GM18507 (cell line): Measurements from ENCODE around the gene VPS8.

Experiments used
- DNase-seq: peaks from one replicate; pipeline ENCODE4 v3.0.0; 2011; ENCODE audit warnings: low read depth; ENCODE audit not compliant: insufficient read length; ENCODE audit errors: extremely low spot score
- FAIRE-seq: peaks from 2 replicates; lab custom pipeline; 2011; peaks lifted over from hg19 to GRCh38; lab: Jason Lieb, UNC

Gene VPS8, protein sequence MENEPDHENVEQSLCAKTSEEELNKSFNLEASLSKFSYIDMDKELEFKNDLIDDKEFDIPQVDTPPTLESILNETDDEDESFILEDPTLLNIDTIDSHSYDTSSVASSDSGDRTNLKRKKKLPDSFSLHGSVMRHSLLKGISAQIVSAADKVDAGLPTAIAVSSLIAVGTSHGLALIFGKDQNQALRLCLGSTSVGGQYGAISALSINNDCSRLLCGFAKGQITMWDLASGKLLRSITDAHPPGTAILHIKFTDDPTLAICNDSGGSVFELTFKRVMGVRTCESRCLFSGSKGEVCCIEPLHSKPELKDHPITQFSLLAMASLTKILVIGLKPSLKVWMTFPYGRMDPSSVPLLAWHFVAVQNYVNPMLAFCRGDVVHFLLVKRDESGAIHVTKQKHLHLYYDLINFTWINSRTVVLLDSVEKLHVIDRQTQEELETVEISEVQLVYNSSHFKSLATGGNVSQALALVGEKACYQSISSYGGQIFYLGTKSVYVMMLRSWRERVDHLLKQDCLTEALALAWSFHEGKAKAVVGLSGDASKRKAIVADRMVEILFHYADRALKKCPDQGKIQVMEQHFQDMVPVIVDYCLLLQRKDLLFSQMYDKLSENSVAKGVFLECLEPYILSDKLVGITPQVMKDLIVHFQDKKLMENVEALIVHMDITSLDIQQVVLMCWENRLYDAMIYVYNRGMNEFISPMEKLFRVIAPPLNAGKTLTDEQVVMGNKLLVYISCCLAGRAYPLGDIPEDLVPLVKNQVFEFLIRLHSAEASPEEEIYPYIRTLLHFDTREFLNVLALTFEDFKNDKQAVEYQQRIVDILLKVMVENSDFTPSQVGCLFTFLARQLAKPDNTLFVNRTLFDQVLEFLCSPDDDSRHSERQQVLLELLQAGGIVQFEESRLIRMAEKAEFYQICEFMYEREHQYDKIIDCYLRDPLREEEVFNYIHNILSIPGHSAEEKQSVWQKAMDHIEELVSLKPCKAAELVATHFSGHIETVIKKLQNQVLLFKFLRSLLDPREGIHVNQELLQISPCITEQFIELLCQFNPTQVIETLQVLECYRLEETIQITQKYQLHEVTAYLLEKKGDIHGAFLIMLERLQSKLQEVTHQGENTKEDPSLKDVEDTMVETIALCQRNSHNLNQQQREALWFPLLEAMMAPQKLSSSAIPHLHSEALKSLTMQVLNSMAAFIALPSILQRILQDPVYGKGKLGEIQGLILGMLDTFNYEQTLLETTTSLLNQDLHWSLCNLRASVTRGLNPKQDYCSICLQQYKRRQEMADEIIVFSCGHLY (N-terminal part only)

DNA sequence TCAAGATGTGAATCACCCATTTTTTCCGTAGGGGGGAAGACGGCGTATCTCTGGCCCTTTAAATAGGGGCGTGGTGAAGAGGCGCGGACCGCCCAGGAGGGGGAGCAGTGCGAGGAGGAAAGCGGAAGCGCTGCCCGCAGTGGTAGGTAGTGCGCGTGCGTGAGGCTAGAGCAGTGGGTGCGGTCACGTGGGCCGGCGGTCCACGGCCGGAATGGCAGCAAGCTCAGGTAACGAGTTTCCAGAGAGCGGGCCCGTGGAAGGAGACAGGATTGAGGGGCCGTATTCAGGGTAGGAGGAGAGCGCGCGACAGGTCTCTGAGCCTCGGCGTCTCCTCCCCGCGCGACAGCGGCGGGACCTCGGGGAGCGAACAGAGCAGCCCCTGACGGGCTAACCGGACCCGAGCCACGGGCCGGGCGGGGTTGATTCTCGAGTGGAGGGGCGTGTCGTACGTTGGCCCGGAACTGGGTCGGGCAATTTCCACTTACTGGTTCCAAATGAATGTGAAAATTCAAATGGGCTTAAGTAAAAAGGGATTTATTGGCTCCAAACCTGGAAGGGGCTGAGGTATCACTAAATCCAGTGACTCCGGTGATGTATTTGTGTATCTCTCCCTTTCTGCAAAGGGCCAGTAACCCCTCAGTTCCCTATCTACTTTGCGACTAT is at the start of gene VPS8:
Gene VPS8 (plus strand): TSS at position 168 of the 663 bp plus-strand sequence. CDS start 12,467 bp downstream, outside the sequence.
- FAIRE-seq (peak; percentile 96), DNase-seq (peak; percentile 92)

DNA sequence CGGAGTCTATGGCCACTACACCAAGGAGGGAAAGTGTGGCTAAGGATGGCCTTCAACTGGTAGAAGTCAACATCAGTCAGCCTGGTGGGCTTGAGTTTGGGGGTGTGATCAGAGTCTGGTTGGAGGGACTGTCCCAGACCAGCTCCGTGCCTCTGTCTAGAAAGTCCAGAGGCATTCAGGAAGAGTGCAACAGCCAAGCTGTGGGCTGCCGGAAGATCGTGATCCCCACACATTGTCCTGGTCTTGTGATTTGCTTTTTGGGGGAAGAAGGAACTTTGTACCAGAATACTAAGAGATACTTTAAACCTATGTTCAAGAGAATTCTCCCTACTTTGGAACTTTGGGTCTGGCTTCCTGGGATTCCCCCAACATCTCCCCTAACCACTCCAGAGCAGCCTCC is 47.8 kb upstream of the VPS8 start:
- DNase-seq, result no peak
- FAIRE-seq, result no peak

DNA sequence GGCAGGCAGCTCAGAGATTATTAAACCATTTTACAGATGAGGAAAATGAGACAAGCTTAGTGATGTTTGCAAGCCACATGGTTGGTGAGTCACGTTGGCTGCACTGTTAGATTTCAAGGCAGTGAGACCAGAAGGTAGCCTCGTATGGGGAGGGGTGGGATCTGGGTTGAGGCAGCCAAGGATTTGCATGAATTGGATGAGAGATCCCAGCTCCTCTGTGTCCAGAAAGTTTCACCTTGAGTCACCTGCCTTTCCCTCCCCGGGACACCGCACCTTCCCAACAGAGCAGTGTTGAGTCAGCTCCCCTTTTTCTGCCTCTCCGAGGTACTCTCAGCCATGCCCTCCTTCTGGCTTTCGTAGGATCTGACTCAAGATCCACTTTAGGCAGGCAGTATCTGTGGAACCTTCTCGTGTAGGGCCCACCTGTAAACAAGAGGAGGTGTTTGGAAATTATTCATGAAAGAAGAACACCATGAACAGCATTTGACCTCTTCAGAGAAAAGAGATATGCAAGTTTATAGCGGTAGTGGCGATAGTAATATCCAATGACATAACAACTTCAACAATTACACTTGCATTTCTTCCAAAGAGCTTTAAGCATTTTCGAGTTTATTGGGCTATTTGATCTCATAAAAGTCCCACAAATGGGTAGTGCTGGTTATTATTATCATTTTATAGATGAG is 46.8 kb upstream of the VPS8 start:
- DNase-seq (no peak), FAIRE-seq (no peak)

DNA sequence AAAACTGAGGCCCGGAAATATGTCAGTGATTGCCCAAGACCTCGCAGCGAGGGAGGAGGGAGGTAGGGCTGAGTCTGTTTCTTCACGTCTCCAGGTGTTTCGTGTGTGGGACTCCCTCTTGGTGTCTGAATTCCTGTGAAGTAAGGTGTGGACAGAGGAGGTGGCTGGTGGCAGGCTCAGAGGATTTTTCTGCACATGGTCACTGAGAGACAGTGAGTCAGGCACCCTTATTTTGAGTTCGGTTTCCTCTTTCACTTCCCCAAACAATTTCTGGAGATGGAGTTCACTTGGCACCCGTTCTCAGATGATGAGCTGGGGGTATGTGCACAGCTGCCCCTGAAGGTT is 46.3 kb upstream of the VPS8 start:
- no peak for DNase-seq
- no peak for FAIRE-seq

DNA sequence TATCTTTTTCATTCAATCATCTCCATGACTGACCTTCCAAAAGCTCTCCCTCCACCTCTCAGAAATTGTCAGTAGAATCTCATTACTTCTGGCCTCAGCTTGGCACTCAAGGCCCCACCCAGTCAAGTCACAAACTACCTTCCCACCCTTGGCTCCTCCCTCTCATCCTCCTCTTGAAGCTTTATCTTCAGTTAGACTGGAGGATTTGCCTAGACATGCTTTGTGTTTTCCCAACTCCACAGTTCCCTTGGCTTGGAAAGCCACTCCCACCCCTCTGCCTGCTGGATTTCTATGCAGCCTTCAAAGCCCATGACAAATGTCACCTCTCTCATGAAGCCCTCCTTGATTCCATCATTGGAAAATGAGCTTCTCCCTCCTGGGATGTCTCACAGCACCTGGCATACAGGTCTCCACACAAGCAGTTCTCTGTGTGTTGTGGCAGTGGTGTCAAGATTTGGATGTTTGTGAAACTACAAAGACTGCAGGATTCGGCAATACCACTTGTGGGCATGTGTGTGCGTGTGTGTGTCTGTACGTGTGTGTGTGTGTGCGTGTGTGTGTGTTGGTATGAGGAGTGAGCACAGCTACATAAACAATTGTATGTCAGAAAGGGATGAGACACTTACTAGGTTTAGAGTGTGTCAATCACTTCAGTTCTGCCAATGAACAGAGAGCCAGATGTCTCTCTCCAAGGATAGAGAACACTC is 45.3 kb upstream of the VPS8 start:
- DNase-seq (no peak), FAIRE-seq (no peak)

DNA sequence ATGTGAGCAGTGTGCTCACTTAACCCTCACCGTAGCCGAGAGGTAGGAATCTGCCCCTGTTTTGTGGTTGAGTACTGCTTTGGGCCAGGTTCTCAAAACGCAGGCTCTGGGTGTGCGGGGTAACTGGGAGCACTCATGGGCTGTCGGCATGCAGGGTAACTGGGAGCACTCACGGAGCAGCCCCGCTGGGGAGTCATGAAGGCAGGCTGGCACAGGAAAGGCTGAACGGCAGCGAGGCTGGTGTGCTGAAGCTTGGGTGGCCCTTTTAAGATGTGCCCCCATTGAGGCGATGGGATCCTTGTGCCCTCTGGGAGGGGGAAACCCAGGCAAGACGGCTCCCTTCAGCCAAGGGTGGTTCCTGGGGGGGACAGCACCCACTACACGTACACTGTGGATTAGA is 44.6 kb upstream of the VPS8 start:
- no peak for FAIRE-seq

DNA sequence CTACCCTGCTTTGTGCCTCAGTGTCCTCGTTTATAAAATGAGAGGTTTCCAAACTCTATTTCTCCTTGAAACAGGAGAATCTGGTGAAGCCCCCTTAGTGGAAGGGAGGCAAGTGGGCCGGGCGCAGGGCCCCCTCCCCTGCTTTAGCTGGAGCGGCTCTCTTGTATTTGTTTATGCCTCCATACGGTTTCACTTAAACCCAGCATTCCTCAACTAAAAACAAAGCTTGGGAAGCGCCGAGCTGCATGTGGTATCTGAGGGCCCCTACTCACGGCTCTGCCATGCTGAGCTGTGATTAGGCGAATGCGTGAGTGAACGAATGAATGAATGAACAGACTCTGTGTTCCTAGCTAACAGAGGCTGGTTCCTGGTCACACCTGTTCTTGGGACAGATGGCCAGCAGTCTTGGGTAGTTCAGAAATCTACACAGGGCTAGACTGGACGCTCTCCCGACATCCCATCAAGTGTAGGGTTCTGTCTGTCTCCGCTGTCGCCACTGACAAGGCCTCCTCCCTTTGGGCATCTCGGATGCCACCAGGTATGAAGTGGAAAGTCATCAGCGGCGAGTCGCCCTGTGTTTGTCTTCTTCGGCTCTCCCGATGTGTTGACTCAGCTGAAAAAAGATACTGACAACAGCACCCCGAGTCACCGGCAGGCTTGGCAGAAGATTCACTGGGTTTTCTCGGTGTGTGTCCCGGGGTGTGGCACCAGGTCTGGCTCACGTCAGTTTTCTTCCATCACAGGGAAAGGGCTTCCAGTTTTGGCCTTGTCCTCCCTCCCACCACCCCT is 42.4 kb upstream of the VPS8 start:
- FAIRE-seq (no peak), DNase-seq (no peak)

More for the DNA sequence above, 44.6 kb upstream of the VPS8 start:
- DNase-seq, result no peak

DNA sequence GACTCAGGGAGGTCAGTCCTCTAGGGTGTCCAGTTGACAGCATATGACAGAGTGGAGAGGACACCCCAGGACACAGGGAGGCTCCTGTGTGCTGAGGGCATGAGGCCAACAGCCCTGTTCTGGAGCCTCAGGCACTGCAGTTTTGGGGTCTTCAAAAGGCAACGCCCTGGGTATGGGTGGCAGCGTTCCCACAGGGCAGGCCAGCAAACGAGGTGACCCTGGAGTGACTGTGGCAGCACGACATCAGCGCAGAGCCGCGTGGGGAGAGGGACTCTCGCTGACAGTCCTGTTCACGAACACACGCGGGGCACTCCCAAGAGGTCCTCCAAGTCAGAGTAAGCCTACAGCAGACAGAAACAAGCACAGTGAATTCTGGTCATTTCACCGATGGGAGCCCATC is 41.4 kb upstream of the VPS8 start:
- DNase-seq (no peak), FAIRE-seq (no peak)

DNA sequence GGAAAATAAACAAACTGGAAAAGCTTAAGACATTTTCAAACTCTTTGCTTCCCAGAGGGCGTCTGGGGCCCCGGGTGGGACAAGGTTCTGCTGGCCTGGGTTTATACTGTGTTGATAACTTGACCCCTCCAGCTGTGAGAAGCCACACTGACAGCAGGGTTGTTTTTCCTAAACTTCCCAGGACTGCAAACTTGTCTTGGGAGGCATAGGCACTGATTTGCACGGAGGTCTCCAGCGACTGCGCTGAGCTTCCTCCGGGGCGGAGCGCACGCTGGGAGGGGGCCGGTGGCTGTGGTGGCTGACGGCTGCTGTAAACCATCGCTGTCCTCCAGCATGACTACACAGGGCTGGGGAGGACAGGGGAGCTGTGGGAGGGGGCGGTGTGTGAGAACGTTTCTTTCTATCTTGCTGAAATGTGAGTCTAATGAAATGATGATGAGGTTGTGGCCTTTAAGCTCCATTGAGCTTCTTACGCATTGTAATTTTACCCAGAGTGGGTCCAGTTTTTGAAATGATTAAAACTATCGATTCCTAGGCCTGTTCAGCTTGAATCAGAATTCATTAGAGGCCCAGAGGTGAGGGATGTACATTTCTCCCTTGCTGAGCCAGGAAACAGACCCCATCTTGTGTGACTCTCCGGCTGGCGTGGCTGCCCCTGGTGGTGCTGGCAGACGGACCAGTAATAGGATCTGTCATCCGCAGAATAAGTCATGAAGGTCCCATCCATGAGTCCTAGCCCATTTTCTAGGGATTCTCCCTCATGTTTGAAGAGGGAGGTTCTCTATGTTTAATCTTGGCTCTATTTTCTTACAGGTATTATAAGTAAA is 40.5 kb upstream of the VPS8 start:
- FAIRE-seq (no peak), DNase-seq (no peak)

DNA sequence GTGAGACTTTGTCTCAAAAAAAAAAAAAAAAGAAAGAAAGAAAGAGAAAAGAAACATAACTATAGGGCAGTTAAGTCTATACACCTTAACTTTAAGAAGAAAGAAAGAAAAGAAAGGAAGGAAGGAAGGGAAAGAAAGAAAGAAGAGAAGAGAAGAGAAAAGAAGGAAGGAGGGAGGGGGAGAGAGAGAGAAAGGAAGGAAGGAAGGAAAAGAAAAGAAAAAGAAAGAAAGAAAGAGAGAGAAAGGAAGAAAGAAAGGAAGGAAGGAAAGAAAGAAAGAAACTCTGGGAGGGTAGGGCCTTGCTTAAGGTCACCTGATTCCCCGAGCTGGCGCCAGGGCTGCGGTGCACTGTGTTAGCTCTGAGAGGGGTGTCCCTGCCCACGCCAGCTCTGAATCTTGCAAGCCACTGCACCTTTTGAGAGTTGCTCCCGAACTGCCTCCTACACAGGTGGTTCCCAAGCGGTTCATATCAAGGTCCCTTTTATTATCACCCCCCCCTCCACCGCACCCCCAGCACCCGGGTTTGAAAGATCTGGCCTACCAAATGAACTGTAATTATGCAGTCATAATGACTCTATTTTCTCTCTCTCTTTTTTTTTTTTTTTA is 39.2 kb upstream of the VPS8 start:
- DNase-seq (no peak), FAIRE-seq (no peak)

DNA sequence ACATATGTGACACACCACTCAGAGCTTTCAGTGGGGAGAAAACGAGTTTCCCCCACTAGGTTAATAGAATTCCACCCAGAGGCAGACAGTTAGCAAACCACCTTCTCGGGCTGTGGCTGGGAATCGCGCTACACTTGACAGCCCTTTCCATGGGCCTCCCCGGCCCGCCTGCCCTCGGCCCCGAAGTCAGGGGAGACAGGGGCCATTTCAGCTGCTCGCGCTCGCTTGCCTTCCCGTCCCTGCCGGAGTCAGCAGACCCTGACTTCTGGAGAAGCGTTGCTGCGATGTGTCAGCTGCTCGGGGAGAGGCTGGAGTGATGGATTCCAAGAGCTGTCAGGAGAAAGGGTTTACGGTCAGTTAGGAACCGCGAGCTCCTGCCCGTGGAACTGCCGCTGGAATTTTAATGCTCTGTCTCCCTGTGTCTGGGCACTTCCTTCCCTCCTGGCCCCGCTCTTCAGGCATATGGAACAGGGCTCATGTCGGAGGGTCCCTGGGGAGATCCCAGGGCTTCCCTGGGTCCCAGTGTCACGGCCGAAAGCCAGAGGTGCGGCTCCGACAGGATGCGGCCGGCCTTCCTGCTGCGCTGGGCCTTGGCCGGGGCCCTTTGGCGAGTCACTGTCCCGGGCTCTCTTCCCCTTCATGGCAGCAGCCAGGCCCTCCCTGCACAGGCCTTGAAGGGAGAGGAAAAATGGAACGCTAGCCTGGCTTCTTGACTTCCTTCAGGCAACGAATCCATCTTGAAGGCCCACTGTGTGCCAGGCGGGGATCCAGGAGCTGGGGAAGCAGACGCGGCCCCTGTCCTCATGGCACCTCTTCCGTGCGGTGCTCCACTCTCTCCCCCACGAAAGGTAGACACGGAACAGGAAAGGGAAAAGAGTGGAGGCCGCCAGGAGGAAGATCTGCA is 38.4 kb upstream of the VPS8 start:
- FAIRE-seq (no peak), DNase-seq (no peak)

DNA sequence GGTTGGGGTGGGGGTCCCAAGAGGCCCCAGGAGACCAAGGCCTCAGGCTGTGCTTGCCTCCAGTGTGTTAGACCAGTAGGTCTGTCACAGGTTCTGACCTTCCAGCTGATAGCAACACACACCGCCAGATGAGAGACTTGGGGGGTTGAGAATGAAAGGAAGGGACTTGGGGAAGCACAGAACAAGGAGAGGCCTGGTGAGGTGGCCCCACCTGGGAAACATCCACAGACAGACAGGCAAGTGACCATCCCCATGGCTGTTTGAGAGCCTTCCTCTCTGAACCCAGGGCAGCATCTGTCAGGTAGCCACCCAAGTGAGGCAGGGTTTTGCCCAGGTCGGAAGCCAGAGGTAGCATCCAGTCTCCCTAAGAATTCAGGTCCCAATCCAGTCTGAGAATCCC is 35.0 kb upstream of the VPS8 start:
- DNase-seq, result no peak
- FAIRE-seq, result no peak

DNA sequence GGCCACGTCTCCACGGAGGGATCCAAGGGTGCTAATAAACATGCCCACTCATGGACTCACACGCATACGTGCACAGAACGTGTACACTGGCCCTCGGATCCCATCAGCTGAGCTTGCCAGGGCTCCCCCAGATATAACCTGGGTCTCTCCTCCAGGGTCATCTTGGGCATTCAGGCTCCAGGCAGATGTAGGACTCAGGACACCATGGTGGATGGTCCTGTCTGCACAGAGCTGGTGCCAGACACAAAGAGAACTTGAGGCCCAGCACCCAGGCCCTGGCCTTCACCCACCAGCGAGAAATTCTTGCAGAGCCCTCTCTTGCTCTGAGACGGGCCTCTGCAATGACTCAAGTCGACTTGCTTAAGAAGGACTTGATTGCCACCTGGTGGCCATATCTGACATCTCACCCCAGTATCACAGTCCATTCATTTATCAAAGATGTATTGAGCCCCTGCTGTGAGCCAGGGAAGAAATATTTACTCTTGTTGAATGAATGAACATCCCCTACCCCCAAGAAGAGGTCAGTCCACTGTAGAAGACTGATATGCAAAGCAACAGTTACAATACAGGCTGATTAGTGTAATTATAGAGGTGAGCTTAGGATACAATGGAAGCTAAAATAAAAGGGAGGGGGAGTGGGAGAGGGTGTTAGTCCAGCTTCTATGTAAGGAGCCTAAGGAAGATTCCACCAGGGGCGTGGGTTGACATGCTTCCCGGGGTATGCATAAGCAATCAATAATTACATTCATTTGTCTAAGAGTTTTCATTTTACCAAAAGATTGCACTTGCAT is 34.2 kb upstream of the VPS8 start:
- FAIRE-seq (peak; percentile 88), DNase-seq (peak; percentile 74)

DNA sequence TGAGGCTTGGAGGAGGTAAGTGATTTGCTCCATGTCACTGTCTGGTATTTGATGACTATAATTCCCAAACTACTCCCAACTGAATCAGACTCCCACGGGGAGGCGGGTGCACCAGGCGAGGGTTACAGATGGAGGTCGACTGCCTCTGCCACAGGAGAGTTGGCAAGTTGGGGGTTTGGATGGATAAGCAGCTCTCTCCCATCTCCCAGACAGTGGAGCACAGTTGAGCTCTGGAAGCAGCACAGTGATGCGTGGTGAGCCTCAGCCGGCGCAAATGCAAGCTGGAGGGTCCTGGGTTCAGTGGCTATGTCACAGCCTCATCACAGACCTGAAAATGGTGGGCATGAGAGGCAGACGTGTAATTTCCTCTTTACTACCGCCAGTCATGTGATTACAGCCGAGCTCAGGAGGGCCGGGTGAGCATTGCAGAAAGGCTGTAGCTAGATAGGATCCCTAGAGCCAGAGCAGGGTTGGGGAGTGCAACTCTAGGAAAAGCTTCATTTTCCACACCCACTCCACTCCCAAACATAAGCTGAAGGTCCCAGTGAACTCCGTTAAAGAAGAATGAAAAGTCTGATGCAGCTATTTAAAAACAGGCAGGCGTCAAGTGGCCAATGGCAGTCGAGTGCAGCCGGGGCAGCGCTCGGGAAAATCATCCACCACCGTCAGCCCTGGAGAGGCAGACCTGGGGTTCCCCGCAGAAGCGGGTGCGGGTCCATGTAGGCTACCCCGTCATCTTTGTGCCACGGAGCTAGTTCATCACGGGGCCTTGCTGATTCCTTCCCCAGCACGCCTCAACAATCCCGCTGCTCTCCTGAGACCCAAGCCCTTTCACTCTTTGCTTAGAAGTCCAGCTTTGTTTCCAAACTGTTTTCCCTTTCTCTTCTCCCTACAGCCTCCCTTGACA is 33.3 kb upstream of the VPS8 start:
- FAIRE-seq, result no peak
- no peak for DNase-seq
